Glutamatergic neuron (in vitro differentiated cells): ENCODE results near the gene MPND. TPM values are rescaled to one million over a fixed set of nuclear protein-coding genes. Genes with fewer than 3 reads are reported as not detected.

Experiments
- DNase-seq: peaks from one replicate; pipeline ENCODE4 v3.0.0; 2022
- H3K27ac Mint-ChIP-seq: one replicate; pipeline ENCODE4 v1.8.0; 2020; ENCODE audit warnings: mild to moderate bottlenecking, mixed read lengths, inconsistent platforms; ENCODE audit not compliant: unreplicated experiment
- H3K27me3 Mint-ChIP-seq: one replicate; pipeline ENCODE4 v1.8.0; 2020; ENCODE audit warnings: mild to moderate bottlenecking, moderate library complexity, mixed read lengths, inconsistent platforms; ENCODE audit not compliant: unreplicated experiment
- H3K36me3 Mint-ChIP-seq: one replicate; pipeline ENCODE4 v1.8.0; 2020; ENCODE audit warnings: mild to moderate bottlenecking, mixed read lengths, inconsistent platforms; ENCODE audit not compliant: unreplicated experiment
- H3K4me1 Mint-ChIP-seq: one replicate; pipeline ENCODE4 v1.8.0; 2020; ENCODE audit warnings: mild to moderate bottlenecking, low read depth, mixed read lengths, inconsistent platforms; ENCODE audit not compliant: unreplicated experiment
- H3K4me3 Mint-ChIP-seq: one replicate; pipeline ENCODE4 v1.8.0; 2020; ENCODE audit warnings: mild to moderate bottlenecking, mixed read lengths, inconsistent platforms; ENCODE audit not compliant: unreplicated experiment
- H3K9me3 Mint-ChIP-seq: one replicate; pipeline ENCODE4 v1.8.0; 2020; ENCODE audit warnings: mild to moderate bottlenecking, moderate library complexity, mixed read lengths, inconsistent platforms; ENCODE audit not compliant: unreplicated experiment
- total RNA-seq: library from RNA; stranded (reverse); fragmentation: NEBNext Ultra II Directional; extraction: Animal tissue kit (Norgen Biotek cat#: 25700); gene quantifications from one replicate; pipeline ENCODE4 v1.2.1, GENCODE V29; 2021; ENCODE audit not compliant: unreplicated experiment
- TF ChIP-seq, protein P1 (sequence below): fragments of 200-600 bp; sonication (generic); IDR thresholded peaks from one replicate; pipeline ENCODE4 v1.5.0; 2021; ENCODE audit not compliant: partially characterized antibody, unreplicated experiment

MPND gene
- total RNA-seq, 1 donor from 2014 or later = 56.7 TPM

GRCh38 chr19:4303819-4304537, 39.4 kb upstream of the MPND start:
- no peak for DNase-seq
- Mint-ChIP-seq H3K4me3 (peak overlapping the region; percentile 85), H3K27me3 (peaks cover 12% of the 10 kb centered on the region), H3K27ac (peak overlapping the region; percentile 66), H3K36me3 (no peaks in the 10 kb centered on the region), H3K4me1 (peaks cover 7% of the 10 kb centered on the region), H3K9me3 (peaks cover 8% of the 10 kb centered on the region)
- TF ChIP-seq, protein P1, sequence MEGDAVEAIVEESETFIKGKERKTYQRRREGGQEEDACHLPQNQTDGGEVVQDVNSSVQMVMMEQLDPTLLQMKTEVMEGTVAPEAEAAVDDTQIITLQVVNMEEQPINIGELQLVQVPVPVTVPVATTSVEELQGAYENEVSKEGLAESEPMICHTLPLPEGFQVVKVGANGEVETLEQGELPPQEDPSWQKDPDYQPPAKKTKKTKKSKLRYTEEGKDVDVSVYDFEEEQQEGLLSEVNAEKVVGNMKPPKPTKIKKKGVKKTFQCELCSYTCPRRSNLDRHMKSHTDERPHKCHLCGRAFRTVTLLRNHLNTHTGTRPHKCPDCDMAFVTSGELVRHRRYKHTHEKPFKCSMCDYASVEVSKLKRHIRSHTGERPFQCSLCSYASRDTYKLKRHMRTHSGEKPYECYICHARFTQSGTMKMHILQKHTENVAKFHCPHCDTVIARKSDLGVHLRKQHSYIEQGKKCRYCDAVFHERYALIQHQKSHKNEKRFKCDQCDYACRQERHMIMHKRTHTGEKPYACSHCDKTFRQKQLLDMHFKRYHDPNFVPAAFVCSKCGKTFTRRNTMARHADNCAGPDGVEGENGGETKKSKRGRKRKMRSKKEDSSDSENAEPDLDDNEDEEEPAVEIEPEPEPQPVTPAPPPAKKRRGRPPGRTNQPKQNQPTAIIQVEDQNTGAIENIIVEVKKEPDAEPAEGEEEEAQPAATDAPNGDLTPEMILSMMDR = no peak

DNA sequence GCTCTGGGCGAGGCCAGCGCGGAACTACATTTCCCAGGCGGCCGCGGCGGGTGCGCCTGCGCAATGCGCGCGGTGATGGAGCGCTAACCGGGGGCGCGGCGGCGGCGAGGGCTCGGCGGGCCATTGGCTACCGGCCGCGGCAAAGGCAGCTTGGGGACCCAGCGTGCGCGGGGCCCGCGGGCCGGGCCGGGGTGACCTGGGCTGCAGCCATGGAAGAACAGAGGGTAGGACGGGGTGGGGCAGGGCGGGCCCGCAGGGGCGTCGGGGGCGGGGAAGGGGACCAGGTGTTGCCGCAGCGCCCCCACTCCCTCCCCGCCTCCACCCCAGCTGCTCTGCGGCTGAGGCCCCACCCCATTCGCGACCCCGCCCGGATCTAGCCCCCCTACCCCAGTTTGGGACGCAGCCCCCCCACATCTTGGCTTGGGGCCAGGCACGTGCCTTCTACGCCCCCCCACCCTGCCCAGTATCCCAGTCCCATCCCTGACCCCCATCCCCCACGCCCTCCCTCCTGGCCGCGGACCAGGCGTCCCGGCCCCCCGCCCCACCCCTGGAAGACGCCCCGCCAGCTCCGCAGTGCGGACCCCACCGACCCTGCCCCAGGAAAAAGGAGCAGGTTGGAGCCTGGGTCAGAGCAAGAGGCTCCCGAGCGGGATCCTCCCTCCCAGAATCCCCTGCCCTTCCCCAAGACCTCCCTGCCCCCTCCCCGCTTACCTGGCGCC, 38.7 kb upstream of the MPND start, which contains the start of gene FSD1:
FSD1 (plus strand) TSS at position 61 of the 719 bp plus-strand sequence; CDS start at position 210, 149 bp downstream.
- peaks cover 7% of the 10 kb centered on the region for H3K4me1 Mint-ChIP-seq
- TF ChIP-seq, protein P1 = no peak
- H3K36me3 Mint-ChIP-seq = no peaks in the 10 kb centered on the region
- peak within 1 kb of the TSS; percentile 85 for H3K4me3 Mint-ChIP-seq
- peaks cover 8% of the 10 kb centered on the region for H3K9me3 Mint-ChIP-seq
- DNase-seq = peak; percentile 95
- H3K27ac Mint-ChIP-seq = peak within 1 kb of the TSS; percentile 66
- peaks cover 12% of the 10 kb centered on the region for H3K27me3 Mint-ChIP-seq

GRCh38 chr19:4305257-4305612, 38.1 kb upstream of the MPND start:
- TF ChIP-seq, protein P1 = no peak
- H3K4me1 Mint-ChIP-seq = peaks cover 7% of the 10 kb centered on the region
- peak overlapping the region; percentile 65 for H3K4me3 Mint-ChIP-seq
- no peaks in the 10 kb centered on the region for H3K36me3 Mint-ChIP-seq
- DNase-seq = no peak
- peak overlapping the region; percentile 43 for H3K27ac Mint-ChIP-seq
- H3K27me3 Mint-ChIP-seq = peaks cover 12% of the 10 kb centered on the region
- H3K9me3 Mint-ChIP-seq = peaks cover 8% of the 10 kb centered on the region

DNA sequence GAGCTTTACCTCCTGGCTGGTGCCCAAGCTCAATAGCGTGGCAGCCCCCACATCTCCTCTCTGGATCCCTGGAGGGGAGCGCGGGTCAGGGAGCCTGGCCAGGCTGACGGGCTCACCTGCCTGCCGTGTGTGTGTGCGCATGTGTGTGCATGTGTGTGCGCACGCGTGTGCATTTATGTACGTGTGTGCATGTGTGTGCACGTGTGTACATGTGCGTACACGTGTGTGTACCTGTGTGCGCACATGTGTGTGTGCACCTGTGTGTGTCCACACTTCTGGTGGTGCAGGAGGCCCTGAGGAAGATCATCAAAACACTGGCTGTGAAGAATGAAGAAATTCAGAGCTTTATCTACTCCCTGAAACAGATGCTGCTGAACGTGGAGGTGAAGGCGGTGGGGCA, 37.7 kb upstream of the MPND start:
- Mint-ChIP-seq H3K27ac (peak overlapping the region; percentile 43), H3K27me3 (peaks cover 12% of the 10 kb centered on the region), H3K36me3 (no peaks in the 10 kb centered on the region), H3K4me3 (peak overlapping the region; percentile 65), H3K9me3 (peaks cover 7% of the 10 kb centered on the region), H3K4me1 (peaks cover 7% of the 10 kb centered on the region)
- DNase-seq = no peak
- TF ChIP-seq, protein P1 = no peak
